Activated T-cell treated with anti-CD3 and anti-CD28 coated beads, Interleukin-2, amount 50 U/mL, for 48 hours (primary cell): ENCODE results near the gene TTC39B.

Experiments
- DNase-seq, 2 experiments: peaks; one replicate each; pipeline ENCODE4 v3.0.0-alpha.2; 2020

The TTC39B gene

DNA sequence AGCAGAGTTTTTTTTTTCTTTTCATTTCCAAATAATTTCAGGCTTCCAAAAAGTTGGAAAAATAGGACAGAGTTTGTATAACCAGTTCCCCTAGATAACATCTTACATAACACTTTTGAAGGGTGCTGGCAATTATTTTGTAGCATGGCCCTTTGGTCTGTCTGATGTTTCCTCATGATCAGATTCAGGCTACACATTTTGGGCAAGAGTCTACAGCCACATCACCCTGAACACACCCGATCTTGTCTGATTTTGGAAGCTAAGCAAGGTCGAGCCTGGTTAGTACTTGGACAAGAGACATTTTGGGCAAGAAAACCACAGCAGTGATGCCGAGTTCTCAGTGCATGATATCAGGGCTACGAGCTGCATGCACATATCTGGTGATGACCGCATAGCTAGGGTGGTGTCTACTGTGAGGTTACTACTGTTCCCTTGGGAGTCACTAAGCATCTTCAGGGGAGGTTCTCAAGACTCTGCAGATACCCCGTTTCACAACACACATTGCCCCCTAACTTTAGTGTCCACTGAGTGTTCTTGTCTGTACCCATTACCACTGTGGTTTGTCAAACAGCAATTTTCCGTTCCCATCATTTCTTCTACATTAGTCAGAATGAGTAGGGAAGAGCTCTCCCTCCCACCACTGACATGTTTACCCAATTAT, 86.2 kb downstream of the TTC39B start:
- DNase-seq = no peak

DNA sequence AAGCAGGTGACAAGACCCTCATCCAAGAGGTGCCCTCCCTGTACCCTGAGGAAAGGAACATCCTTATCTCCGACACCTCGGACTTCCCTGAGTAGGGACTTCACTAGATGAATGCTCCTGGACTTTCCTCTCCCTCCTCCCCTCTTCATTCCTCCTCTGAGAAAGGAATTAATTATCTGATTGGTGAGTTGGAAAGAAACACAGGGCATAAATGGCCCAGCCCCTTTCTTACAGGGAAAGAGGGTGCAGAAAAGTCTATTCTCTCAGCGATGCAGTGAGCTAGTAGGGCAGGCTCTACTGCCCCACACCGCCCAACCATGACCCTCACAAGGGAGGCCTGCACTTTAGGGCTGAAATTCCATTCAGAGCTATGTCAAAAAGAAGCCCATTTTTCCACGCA, 87.5 kb downstream of the TTC39B start:
- no peak for DNase-seq

DNA sequence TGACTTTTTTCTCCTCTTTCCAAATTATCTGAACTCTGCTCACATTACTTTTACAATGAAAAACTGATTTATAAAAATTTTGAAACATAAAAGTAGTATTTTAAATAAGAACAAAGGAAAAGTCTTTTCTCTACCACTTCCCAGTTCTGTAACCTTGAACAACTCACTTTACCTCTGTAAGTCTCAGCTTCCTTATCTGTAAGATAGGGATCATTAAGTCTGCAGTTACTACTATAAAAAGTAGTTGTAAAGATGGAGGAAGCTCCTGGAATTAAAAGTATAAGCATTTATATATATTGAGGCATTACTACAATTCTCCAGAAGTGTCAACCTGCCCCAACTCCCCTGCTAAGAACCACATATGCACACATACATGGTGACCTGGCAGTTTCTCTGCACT, 88.0 kb downstream of the TTC39B start:
- DNase-seq = no peak

DNA sequence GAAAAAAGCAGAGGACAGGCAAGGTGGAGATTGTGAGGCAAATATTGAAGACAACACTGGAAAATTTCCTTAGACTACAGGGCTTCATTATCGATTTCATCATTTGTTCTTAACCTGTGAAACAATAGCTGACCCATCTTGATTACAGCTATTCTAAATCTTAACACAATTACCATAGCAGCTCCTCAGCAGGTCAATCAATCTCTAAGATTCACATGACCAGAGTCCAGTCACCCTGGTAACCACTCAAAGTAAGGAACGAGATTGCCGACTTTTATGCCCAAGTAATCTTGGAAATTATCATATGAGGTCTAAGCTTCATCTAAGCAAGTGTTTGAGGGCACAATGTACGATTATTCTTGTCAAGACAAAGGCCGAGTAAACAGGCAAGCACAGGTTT, 93.8 kb downstream of the TTC39B start:
- DNase-seq = no peak

DNA sequence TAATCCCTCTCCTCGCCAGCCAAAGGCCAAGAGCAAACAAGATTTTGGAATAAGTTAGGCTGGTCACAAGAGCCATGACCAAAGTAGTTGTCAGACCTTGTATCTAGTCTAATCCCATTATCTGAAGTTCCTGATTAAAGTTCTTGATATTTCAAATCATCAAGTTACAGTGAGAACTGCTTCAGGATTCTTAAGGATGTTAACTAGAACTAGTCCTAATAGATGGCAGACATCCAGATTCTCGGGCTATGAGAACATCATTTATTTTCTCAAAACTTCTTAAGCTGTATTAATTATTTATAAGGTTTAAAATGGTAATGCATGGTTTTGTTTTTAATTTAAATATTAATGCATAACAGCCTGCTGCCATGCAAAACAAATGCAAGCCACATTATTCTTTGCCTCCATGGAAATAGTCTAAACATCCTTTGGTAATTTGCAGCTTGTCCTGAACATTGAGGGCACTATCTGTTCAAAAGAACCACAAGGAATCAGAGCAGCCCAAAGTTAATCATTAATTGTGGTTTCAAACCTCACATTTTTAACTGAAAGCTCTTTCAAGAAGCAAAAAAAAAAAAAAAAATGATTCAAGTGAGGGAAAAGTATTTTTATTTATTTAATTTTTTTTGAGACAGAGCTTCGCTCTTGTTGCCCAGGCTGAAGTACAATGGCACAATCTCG, 95.1 kb downstream of the TTC39B start:
- no peak for DNase-seq

DNA sequence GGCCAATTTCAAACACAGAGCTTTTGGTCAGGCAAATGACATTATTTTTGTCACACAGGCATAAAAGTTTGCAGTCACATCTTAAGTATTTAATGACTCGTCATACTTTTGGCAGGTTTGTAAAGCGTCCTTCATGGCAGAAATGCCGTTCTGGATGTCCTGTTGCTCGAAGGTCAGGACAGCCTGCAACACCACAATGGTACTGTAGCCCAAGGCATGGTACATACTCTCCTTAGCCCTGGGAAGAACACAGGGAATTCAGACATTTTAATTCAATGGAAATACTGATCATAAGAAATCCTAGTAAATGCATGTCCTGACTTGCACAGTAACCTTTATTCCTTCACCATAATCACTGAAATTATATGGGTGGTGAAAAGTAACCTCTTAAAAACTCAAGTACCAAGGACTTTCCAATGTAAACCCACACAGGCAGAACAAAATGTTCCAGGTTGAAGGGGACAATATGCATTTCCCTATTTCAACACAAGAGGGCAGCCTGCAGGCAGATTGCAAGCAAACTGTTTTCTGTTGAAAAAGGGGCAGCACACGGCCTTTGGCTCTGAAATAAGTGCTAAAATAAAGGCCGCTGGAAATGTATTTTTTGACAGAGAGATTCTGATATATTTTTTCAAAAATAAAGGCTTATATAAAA, 95.7 kb downstream of the TTC39B start:
- DNase-seq = peak; percentile 48 to 50

DNA sequence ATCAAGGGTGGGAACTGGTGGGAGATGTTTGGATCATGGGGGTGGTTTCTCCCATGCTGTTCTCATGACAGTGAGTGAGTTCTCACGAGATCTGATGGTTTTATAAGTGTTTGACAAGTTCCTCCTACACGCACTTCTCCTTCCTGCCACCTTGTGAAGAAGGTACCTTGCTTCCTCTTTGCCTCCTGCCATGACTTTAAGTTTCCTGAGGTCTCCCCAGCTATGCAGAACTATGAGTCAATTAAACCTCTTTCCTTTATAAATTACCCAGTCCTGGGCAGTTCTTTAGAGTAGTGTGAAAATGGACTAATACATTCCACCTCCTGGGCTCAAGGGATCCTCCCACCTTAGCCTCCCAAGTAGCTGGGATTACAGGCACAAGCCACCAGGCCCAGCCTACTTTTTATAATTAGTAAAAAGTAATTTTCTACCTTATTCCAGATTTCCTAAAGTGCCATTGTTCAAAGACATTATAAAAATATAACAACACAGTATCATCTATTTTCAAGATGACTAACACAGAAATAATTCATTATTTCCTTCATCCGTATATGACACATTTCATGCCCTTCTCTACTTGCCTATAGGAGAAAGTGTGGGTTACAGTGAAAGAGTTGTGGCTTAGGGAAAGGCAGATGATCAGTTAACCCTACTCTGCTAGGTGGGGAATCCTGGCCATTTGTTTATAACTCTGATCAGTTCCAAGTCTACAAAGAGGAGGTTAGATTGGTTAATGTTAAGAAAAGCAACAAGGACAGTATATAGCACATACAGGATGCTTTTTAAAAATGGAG, 99.9 kb downstream of the TTC39B start:
- DNase-seq = no peak

DNA sequence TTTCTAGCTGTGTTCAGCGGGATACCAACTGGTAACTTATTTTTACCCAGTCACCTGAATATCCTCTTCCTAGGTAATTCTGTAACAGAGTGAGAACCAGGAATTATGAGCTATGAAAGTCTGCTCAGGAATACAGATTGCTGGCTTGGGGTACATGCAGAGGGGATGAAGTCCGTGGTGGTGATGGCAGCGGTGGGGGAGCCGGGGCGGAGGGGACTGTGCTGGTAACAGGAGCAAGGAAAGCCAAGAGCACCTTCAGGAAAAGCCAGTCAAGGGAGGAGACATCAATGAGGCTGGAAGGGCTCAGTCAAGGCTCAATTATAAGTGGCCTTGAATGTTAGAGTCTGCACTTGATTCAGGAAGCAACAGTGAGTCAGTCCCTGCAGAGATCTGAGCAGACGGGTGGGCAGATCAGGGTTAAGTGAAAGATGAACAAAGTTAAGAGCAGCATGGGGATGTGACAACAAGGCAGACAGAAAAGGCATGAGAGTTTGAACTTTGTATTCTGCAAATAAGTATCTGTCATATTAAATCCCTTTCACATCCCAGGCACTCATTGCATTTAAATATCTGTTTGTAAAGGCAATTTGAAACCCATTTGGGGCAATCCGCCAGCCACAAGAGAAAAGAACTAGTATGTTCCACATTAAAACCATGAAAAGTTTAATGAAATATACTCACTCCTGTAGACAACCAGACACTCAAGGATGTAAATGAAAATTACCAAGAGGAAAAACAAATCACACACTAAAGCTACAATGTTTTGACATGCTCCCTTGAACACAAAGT, 101.2 kb downstream of the TTC39B start:
- DNase-seq = no peak

DNA sequence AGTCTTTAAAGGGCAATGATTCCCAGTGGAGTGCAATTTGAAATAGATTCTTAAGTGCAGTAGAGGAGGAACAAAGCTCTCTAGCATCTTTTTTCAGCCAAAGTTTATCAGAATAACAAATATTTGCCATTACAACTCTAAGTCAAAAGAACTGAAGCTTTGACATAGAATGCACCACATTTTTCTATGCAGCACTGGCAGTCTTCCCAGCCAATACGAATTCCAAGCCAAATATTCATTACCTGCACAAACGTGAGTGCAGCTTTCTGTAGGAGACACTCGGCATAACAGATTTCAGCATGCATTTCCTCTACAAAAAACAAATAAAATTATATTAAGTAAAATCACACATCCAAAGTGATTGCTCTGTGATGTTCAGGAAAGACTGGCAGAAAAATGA, 103.4 kb downstream of the TTC39B start:
- DNase-seq = no peak

DNA sequence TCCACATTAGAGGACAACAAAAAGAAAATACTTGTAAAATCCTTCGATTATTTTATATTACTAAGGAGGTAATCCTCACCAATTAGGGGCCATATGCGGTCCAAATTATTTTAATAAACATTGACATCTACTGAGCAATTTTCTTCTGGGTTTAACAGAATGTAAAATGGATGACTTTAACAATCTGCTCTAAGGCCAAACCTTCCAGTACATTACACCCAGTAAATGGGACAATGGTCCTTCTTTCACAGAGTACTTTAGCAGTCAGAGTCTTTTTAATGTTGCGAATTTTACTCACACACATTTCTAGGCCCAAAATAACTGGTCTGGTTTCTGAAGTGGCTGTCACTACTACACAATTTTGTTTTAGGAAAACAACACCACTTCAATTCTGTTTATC, 106.9 kb downstream of the TTC39B start:
- no peak for DNase-seq

DNA sequence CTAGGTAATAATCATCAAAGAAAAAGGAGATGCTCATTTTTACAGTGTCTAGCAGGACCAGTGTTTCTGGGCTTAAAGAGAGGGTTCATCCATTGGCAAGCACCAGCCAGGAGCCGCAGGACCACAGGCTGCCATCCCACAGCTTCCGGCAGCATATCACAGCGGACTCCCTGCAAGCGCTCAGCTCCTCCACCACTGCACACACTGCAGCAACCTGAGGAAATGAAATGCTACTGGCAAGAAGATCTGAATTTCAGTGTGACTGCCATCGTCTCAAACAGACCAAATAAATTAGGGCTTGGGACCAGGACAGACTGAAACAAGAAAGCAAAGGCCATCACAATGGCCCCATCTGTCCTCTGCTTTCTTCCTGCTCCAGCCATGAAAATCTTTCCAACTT, 114.2 kb downstream of the TTC39B start:
- DNase-seq = no peak

DNA sequence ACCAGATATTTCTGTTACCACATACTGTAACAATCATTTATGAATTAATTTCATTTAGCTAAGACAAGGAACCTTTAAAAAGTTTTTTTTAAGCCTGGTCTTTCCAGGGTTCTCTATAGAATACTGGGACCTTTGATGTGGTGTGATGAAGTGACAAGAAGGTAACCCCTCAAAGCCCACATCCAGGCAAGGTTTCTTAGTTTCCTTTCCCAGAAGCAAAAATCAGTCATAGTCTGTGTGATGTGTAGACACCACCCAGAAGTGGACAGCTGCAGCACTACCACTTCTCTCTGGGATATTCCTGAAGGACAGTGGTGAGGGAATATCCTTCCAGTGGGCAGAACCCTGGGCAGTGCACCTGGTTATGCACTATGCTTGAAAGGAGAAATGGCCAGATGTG, 115.6 kb downstream of the TTC39B start:
- DNase-seq = no peak

DNA sequence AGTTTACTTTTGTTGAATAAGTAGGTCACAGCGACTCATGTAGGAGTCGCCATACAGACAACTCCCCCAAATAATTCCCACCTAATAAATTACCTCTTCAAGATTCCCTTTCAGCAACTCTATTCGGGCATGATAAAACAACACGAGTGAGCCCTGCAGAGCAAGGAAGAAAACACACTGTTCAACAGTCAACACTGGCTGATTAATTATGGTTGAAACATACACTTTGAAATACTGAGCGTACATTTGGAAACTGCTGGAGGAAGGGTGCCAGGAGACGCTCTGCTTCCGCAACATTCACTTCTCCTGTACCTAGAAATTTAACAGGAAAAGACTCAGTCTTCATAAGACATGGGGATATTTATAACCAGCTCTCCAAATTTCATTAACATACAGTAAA, 117.5 kb downstream of the TTC39B start:
- no peak for DNase-seq

DNA sequence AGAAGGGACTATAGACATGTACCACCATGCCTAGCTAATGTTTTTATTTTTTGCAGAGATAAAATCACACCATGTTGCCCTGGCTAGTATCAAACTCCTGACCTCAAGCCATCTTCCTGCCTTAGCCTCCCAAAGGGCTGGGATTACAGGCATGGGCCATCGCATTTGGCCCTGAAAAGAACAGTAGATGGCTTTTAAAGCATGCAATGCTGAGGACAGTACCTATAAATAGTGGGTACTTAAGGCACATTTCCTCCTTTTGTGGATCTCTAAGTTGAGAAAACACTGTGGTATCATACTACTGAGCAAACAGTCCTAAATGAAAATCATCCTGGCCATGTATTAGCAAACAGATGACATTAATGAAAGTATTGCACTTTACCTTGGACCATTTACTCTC, 119.4 kb downstream of the TTC39B start:
- no peak for DNase-seq

DNA sequence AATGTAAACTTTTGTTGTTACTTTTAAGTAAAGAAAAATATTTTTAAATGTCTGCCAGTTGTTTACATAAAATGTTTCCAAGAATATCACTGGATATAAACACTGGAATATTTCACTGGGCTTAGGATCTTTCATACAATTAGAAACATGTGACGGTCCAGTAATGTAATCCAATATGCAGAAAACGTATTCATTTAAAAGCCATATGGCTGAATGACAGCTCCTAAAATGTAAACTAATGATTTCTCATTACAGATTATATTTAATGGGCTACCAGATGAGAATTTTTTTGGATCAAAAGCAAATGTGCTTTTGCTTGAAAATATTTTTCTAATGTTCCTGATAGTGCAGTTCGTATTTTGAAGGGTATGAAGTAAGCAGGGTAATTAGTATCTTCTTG, 124.3 kb downstream of the TTC39B start:
- no peak for DNase-seq

DNA sequence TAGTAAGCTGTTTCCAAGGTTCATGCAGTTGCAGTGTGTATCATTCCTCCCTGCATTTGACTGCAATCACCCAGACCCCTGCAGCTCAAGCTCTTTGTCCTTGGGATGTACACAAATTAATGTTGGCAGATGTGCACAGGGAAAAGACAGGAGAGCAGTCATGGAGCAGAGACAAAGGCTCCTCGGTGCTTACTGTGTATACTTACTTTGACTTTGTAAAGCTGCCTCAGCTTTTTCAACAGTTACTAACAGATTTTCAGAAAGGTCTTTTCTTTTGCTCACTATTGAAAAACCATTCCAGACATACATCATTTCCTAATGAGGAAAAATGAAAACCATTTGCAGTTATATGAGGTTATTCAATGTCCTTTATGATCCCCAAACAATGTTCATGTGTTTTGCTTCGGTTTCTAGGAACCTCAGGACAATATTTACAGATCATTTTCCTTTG, 124.9 kb downstream of the TTC39B start:
- DNase-seq = no peak

DNA sequence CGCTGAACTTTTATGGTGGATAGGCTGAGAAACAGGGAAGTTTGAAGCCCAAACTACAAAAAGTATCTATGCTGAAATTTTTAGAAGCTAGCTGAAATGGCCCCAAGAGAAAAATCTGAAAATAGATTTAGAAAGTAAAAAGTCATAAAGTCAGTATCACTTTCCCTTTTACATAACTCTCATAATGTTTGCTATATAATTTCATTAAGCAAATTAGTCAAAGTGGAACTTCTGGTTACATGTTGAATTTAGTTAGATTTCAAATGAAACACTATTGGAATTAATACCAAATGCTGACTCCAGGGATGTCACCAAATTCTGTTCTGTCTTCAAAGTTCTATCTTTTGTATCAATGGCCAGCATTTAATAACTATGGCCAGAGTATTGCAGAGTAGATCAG, 126.9 kb downstream of the TTC39B start:
- DNase-seq = no peak

DNA sequence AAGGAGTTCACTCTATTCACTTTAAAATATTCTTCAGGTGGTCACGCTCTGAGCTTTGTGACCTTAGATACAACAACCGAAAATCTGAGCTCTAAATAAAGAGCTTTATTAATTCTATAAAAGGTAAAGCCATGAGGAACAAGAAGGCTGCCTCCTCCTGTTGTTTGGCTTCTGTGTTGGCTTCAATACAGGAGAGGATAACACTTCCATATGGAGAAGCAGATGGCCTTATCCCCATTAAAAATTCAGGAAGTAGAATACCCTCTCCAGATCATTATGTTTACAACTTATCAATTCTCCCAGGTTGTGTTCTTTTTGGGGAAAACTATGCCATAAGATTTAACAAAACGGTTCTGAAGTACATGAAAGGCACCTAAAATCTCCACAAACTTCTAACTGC, 128.4 kb downstream of the TTC39B start:
- DNase-seq = no peak

DNA sequence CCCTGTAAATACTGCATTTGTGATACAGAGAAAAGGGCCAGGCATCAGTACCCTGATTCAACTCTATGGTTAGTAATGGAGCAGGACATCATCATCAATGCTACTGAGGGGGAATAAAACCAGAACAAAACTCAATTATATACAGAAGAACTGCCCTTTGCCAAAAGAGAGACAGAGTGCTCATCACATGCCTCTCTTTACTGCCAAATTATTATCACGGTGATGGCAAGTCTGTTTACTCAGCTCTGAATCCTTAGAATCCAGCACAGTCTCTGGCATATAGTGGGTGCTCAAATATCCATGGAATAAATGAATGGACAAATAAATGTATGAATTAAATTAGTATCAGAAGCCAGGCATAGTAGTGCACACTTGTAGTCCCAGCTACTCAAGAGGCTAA, 130.2 kb downstream of the TTC39B start:
- DNase-seq = no peak

DNA sequence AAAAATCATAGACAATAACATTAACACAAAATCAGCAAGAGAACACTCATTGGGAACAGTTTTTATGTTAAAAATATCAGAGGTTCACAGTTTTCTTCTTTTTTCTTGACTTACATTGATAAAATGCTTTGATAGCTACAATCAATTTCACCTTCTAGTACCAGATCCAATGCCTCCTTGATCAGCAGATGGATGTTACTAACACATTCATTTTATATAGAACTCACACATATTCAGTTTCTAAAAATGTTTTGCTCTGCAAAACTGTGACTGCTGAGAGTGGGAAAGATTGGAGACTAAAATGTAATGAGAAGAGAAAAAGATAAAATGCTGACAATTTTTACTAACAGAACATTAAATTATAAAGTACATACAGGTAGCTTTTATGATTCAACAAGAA, 143.1 kb downstream of the TTC39B start:
- no peak for DNase-seq

DNA sequence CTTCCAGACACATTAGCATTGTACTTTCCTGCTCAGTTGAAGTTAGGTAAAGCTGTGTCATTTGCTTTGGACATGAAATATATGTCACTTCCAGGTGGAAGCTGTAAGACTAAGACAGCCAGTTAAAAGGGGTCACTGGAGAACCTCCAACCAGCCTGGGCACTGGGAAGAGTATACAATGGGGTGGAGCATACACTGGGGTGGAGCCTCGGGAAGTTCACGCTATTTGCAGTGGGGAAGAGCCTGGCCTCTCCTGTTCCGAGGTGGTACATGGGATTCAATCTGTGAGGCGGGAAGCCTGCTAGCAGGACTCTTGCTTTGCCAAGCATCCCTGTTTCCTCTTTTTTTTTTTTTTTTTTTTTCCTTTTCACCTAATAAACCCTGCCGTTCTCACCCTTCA, 145.3 kb downstream of the TTC39B start:
- no peak for DNase-seq

DNA sequence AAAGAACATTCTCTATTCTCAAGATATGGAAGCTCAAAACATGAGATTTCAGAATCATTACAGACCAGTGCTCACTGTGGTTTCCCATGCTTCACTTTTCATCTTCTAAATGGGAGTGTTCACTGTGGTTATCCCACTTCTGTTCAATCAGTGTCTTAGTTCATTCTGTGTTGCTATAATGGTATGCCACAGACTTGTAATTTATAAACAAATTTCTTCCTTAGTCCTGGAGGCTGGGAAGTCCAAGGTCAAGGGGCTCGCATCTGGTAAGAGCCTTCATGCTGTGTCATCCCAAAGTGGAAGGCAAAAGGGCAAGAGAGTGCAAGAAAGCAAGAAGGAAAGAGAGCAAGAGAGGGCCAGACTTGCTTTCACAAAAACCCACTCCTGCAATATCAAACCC, 146.3 kb downstream of the TTC39B start:
- DNase-seq = no peak

DNA sequence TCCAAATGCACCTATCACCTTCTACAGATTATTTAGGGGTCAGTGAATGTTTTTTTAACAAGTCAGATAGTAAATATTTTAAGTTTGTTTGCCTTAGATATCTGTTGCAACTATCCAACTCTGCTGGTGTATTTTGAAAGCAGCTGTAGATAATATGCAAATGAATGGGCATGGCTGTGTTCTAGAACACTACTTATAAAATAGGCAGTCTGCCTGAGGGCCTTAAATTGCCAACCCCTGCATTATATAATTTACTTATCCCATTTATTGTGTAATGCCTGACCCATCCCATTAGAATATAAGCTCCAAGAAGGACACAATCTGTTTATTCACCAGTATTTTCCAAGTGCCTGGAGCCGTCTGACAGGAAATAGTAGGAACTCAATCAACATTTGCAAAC, 149.0 kb downstream of the TTC39B start:
- DNase-seq = no peak
